Measurements from ENCODE around the gene CYP2A7. TPM values are rescaled to one million over a fixed set of nuclear protein-coding genes. Genes with fewer than 3 reads are reported as not detected.

The CYP2A7 gene, protein sequence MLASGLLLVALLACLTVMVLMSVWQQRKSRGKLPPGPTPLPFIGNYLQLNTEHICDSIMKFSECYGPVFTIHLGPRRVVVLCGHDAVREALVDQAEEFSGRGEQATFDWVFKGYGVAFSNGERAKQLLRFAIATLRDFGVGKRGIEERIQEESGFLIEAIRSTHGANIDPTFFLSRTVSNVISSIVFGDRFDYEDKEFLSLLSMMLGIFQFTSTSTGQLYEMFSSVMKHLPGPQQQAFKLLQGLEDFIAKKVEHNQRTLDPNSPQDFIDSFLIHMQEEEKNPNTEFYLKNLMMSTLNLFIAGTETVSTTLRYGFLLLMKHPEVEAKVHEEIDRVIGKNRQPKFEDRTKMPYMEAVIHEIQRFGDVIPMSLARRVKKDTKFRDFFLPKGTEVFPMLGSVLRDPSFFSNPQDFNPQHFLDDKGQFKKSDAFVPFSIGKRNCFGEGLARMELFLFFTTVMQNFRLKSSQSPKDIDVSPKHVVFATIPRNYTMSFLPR
- total RNA-seq: not detected in 2 replicates

DNA sequence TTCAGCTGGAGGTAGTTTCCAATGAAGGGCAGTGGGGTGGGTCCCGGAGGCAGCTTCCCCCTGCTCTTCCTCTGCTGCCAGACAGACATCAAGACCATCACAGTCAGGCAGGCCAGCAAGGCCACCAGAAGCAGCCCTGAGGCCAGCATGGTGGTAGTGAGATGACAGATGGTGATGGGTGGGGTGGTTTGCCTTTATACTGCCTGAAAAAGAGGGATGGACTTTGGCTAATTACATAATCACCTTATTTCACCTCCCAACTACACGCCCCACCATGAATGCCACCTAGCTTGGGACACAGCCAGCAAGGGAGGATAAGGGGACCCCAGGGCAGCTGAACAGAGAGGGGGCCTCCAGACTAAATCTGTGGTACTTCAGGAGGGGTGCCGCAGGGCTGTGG, at the start of gene CYP2A7:
Gene CYP2A7 (minus strand): TSS at position 170 of the 400 bp plus-strand sequence. CDS start 21 bp downstream, at position 149.

DNA sequence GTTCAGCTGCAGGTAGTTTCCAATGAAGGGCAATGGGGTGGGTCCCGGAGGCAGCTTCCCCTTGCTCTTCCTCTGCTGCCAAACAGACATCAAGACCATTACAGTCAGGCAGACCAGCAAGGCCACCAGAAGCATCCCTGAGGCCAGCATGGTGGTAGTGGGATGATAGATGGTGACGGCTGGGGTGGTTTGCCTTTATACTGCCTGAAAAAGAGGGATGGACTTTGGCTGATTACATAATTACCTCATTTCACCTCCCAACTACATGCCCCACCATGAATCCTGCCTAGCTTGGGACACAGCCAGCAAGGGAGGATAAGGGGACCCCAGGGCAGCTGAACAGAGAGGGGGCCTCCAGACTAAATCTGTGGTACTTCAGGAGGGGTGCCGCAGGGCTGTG, 31.8 kb downstream of the CYP2A7 start, which contains the start of gene CYP2A6:
Gene CYP2A6 (minus strand): TSS at position 171 of the 400 bp plus-strand sequence. CDS start 21 bp downstream, at position 150.

Other genes with a start within 250 kb of the CYP2A7 start
- gene NUMBL, start 191.6 kb downstream of the CYP2A7 start, total RNA-seq: 29.7 and 42.2 TPM in 2 replicates
- 31.9 and 32.4 TPM in 2 replicates for gene COQ8B, start 165.3 kb downstream of the CYP2A7 start, total RNA-seq
- gene ITPKC, start 165.1 kb downstream of the CYP2A7 start, total RNA-seq: 16.5 and 20.7 TPM in 2 replicates
- 0.77 and 1.1 TPM in 2 replicates for gene ACTMAP, start 131.8 kb downstream of the CYP2A7 start, total RNA-seq
- 36.0 and 39.5 TPM in 2 replicates for gene SNRPA, start 131.0 kb downstream of the CYP2A7 start, total RNA-seq
- 0.22 and 0.62 TPM in 2 replicates for gene MIA, start 106.7 kb downstream of the CYP2A7 start, total RNA-seq
- 9.7 and 13.2 TPM in 2 replicates for gene RAB4B, start 104.0 kb downstream of the CYP2A7 start, total RNA-seq
- 116 and 117 TPM in 2 replicates for gene EGLN2, start 83.0 kb downstream of the CYP2A7 start, total RNA-seq
- gene CYP2A6, start 31.8 kb downstream of the CYP2A7 start, total RNA-seq: not detected in 2 replicates
- gene CYP2B6, start 109.1 kb upstream of the CYP2A7 start, total RNA-seq: not detected in 2 replicates
- gene CYP2A13, start 206.2 kb upstream of the CYP2A7 start, total RNA-seq: not detected in 2 replicates
- gene CYP2F1, start 232.2 kb upstream of the CYP2A7 start, total RNA-seq: not detected in 2 replicates